ENCODE data around the gene LENG9. TPM values are rescaled to one million over a fixed set of nuclear protein-coding genes. Genes with fewer than 3 reads are reported as not detected.

The LENG9 gene
- total and polyA plus RNA-seq, 2 experiments from 2014 or later = 0.59 to 7.9 TPM

DNA sequence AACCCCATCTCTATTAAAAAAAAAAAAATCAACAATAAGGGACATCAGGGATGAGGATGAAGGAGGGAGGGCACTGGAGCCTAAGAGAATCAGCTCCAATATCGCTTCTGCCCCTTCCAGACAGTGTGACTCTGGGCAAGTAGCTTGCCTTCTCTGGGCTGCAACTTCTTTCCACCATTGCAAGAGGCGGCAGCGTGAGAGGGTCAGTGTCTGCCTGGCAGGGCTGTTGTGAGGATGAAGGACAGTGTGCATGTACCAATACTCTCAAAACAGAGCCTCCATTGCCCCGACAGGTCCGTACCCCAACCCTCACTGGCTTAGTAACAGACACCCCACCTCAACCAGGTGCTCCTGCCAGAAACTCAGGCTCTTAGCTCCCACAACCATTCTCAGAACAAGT, 29.9 kb downstream of the LENG9 start:
- Histone ChIP-seq H3K4me1 (ENCODE audit: insufficient read depth) (peaks cover 11% of the 10 kb centered on the region), H3K9me3 (ENCODE audit: low read depth) (no peaks in the 10 kb centered on the region), H3K36me3 (replicated peaks; ENCODE audit: insufficient read depth, low read depth) (no peaks in the 10 kb centered on the region), H3K79me2 (peaks cover 2% of the 10 kb centered on the region), H3K4me2 (no peak overlapping the region), H3K27me3 (peaks cover 11% of the 10 kb centered on the region), H2AFZ (no peak overlapping the region), H3K9me2 (replicated peaks; ENCODE audit: insufficient read depth) (no peaks in the 10 kb centered on the region), H3K27ac (no peak overlapping the region), H3K4me3 (no peak overlapping the region), H4K20me1 (ENCODE audit: insufficient read depth, poor library complexity, severe bottlenecking) (peaks cover 15% of the 10 kb centered on the region)
- TF ChIP-seq EZH2phosphoT487 (IDR thresholded peaks at IDR 0.05; ENCODE audit: low read depth, severe bottlenecking, unreplicated experiment) (no peak), EZH2 (IDR thresholded peaks at IDR 0.05; ENCODE audit: borderline replicate concordance) (no peak)
- TF ChIP-seq, protein P1, sequence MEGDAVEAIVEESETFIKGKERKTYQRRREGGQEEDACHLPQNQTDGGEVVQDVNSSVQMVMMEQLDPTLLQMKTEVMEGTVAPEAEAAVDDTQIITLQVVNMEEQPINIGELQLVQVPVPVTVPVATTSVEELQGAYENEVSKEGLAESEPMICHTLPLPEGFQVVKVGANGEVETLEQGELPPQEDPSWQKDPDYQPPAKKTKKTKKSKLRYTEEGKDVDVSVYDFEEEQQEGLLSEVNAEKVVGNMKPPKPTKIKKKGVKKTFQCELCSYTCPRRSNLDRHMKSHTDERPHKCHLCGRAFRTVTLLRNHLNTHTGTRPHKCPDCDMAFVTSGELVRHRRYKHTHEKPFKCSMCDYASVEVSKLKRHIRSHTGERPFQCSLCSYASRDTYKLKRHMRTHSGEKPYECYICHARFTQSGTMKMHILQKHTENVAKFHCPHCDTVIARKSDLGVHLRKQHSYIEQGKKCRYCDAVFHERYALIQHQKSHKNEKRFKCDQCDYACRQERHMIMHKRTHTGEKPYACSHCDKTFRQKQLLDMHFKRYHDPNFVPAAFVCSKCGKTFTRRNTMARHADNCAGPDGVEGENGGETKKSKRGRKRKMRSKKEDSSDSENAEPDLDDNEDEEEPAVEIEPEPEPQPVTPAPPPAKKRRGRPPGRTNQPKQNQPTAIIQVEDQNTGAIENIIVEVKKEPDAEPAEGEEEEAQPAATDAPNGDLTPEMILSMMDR (IDR thresholded peaks at IDR 0.05; ENCODE audit: poor library complexity) = no peak
- 93% methylated on average over 5 of the region's 5 CpGs for WGBS (ENCODE audit: low lambda C conversion rate, missing lambda C conversion rate)
- no peak for DNase-seq (ENCODE audit: low spot score)

DNA sequence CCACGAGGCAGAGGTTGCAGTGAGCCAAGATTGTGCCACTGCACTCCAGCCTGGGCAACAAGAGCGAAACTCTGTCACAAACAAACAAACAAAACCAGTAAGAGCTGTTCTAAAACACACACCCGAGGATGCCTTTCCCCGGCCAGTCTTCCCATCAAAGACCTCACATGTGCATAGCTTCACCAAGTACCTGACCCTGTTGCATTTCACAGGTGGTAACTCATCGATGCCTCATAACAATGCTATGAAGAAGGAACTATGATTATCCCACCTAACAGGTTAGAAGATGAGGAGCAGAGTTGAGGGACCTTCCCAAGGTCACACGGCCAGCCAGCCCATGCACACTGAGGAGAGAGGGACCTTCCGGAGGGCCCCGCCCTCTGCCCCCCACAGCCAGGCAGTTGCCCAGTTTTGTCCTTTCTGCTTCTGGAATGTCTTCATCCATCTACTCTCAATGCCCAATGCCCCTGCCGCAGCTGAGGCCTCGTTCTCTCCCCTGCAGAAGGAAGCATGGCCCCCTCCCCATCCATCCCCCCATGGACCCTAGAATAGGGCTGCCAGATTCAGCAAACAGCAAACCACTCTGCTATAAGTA, 31.3 kb downstream of the LENG9 start:
- no peak overlapping the region for H2AFZ ChIP-seq
- DNase-seq (ENCODE audit: low spot score) = no peak
- no peak for TF ChIP-seq EZH2phosphoT487 (IDR thresholded peaks at IDR 0.05; ENCODE audit: low read depth, severe bottlenecking, unreplicated experiment)
- 86% methylated on average over 10 of the region's 10 CpGs for WGBS (ENCODE audit: low lambda C conversion rate, missing lambda C conversion rate)
- H3K9me2 ChIP-seq (replicated peaks; ENCODE audit: insufficient read depth) = no peaks in the 10 kb centered on the region
- no peak overlapping the region for H3K4me3 ChIP-seq
- H3K79me2 ChIP-seq = no peaks in the 10 kb centered on the region
- H3K9me3 ChIP-seq (ENCODE audit: low read depth) = no peaks in the 10 kb centered on the region
- peaks cover 11% of the 10 kb centered on the region for H3K4me1 ChIP-seq (ENCODE audit: insufficient read depth)
- peaks cover 10% of the 10 kb centered on the region for H4K20me1 ChIP-seq (ENCODE audit: insufficient read depth, poor library complexity, severe bottlenecking)
- H3K27ac ChIP-seq = no peak overlapping the region
- H3K27me3 ChIP-seq = peaks cover 11% of the 10 kb centered on the region
- no peak overlapping the region for H3K4me2 ChIP-seq
- no peaks in the 10 kb centered on the region for H3K36me3 ChIP-seq (replicated peaks; ENCODE audit: insufficient read depth, low read depth)

GRCh38 chr19:54431255-54431838, 32.2 kb downstream of the LENG9 start:
- Histone ChIP-seq H3K4me1 (ENCODE audit: insufficient read depth) (peaks cover 11% of the 10 kb centered on the region), H2AFZ (no peak overlapping the region), H3K4me2 (peak overlapping the region; percentile 93), H3K36me3 (replicated peaks; ENCODE audit: insufficient read depth, low read depth) (no peaks in the 10 kb centered on the region), H3K9me3 (ENCODE audit: low read depth) (no peaks in the 10 kb centered on the region), H3K4me3 (no peak overlapping the region), H3K9me2 (replicated peaks; ENCODE audit: insufficient read depth) (no peaks in the 10 kb centered on the region), H4K20me1 (ENCODE audit: insufficient read depth, poor library complexity, severe bottlenecking) (peaks cover 5% of the 10 kb centered on the region), H3K27me3 (peaks cover 11% of the 10 kb centered on the region), H3K27ac (no peak overlapping the region), H3K79me2 (no peaks in the 10 kb centered on the region)
- TF ChIP-seq EZH2phosphoT487 (IDR thresholded peaks at IDR 0.05; ENCODE audit: low read depth, severe bottlenecking, unreplicated experiment) = no peak
- TF ChIP-seq EZH2 (IDR thresholded peaks at IDR 0.05; ENCODE audit: borderline replicate concordance) = no peak
- TF ChIP-seq, protein P1 (IDR thresholded peaks at IDR 0.05; ENCODE audit: poor library complexity) = no peak
- 73% methylated on average over 6 of the region's 11 CpGs for WGBS (ENCODE audit: low lambda C conversion rate, missing lambda C conversion rate)
- no peak for DNase-seq (ENCODE audit: low spot score)

Measured in hepatocyte (in vitro differentiated cells).